ENCODE data around the gene CABP4. TPM values are rescaled to one million over a fixed set of nuclear protein-coding genes. Genes with fewer than 3 reads are reported as not detected.

The CABP4 gene
- total RNA-seq, 1 donor from 2014 or later = 0.98 TPM

GRCh38 chr11:67502328-67502979 lies 47.3 kb downstream of the CABP4 start:
- H3K36me3 ChIP-seq = peaks cover 0 to 13% of the 10 kb centered on the region in 2 donors
- no peaks in the 10 kb centered on the region for H3K9me3 ChIP-seq
- no peak overlapping the region for H3K27ac ChIP-seq
- peaks cover 31% of the 10 kb centered on the region for H3K4me1 ChIP-seq
- intact Hi-C loops (cut with DNase I) = loop anchor here (10.0 kb wide), 1 partner anchor 148 kb away; the partner anchor contains the start of gene POLD4
- H3K27me3 ChIP-seq = no peaks in the 10 kb centered on the region
- TF ChIP-seq POLR2AphosphoS5 (IDR thresholded peaks at IDR 0.05; ENCODE audit: insufficient read depth in 1 of 2, low read depth in 1 of 2) (no peak), POLR2A (IDR thresholded peaks at IDR 0.05) (no peak)
- TF ChIP-seq, protein P1, sequence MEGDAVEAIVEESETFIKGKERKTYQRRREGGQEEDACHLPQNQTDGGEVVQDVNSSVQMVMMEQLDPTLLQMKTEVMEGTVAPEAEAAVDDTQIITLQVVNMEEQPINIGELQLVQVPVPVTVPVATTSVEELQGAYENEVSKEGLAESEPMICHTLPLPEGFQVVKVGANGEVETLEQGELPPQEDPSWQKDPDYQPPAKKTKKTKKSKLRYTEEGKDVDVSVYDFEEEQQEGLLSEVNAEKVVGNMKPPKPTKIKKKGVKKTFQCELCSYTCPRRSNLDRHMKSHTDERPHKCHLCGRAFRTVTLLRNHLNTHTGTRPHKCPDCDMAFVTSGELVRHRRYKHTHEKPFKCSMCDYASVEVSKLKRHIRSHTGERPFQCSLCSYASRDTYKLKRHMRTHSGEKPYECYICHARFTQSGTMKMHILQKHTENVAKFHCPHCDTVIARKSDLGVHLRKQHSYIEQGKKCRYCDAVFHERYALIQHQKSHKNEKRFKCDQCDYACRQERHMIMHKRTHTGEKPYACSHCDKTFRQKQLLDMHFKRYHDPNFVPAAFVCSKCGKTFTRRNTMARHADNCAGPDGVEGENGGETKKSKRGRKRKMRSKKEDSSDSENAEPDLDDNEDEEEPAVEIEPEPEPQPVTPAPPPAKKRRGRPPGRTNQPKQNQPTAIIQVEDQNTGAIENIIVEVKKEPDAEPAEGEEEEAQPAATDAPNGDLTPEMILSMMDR (IDR thresholded peaks at IDR 0.05) = no peak
- no peak overlapping the region for H3K4me3 ChIP-seq
- DNase-seq (ENCODE audit: extremely low spot score in 2 of 2) = no peak

DNA sequence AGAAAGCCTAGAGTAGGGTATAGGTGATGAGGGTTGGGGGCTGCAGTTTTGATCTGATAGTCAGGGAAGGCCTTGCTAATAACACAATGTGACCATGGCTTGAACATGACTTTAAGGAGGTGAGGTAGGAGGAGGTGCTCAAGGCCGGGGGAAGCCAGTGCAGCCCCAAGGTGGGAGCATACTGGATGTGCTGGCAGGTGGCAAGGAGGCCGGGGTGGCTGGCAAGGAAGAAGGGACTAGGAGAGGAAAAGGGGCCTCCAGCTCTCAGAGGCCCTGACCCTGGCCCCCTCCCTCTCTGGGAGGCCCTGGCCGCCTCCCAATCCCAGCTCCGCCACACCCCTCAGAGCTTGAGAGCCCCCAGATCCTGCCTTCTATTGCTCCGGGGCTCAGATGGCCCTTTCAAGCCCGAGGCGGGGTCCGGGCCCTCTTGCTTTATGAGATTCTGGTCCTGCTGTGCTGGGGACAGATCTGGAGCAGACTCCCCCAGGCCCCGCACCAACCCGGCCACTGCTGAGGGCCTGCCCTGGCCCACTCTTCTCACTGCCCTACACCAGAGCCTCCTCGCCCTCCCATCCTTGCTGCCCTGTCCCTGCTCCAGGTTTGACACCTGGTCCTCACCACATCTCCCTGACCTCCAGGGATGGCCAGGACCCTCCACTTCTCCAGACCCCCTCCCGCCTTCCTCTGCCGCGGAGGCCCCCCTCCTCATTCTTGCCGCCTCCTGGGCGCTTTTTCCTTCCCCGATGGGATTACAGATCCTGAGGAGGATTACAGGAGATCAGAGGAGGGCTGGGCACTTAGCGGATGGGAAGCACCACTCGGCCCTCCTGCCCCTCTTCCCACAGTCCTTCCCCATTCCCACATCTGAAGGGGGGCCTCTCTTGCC lies 48.2 kb downstream of the CABP4 start:
- no peak overlapping the region for H3K27ac ChIP-seq
- TF ChIP-seq, protein P1 (IDR thresholded peaks at IDR 0.05) = no peak
- TF ChIP-seq POLR2A (IDR thresholded peaks at IDR 0.05) = no peak
- no peak for TF ChIP-seq POLR2AphosphoS5 (IDR thresholded peaks at IDR 0.05; ENCODE audit: insufficient read depth in 1 of 2, low read depth in 1 of 2)
- H3K4me1 ChIP-seq = peaks cover 34% of the 10 kb centered on the region
- H3K9me3 ChIP-seq = no peaks in the 10 kb centered on the region
- peak overlapping the region; percentile 57 to 72 for H3K4me3 ChIP-seq
- intact Hi-C loops (cut with DNase I) = loop anchor here (10.0 kb wide), 1 partner anchor 149 kb away; the partner anchor contains the start of gene POLD4
- H3K36me3 ChIP-seq = peaks cover 0 to 7% of the 10 kb centered on the region in 2 donors
- no peak for DNase-seq (ENCODE audit: extremely low spot score in 2 of 2)
- no peaks in the 10 kb centered on the region for H3K27me3 ChIP-seq

- TF ChIP-seq POLR2A (IDR thresholded peaks at IDR 0.05) = no peak
- TF ChIP-seq POLR2AphosphoS5 (IDR thresholded peaks at IDR 0.05; ENCODE audit: insufficient read depth in 1 of 2, low read depth in 1 of 2) = peak in 1 of 2 donors; percentile 24
- Histone ChIP-seq H3K4me3 (peak overlapping the region; percentile 57 to 72), H3K4me1 (peaks cover 38% of the 10 kb centered on the region), H3K27ac (peak overlapping the region; percentile 94), H3K27me3 (no peaks in the 10 kb centered on the region), H3K36me3 (peaks cover 0 to 7% of the 10 kb centered on the region in 2 donors), H3K9me3 (no peaks in the 10 kb centered on the region)
- intact Hi-C loops (cut with DNase I) = loop anchor here (10.0 kb wide), 1 partner anchor 149 kb away; the partner anchor contains the start of gene POLD4
- no peak for DNase-seq (ENCODE audit: extremely low spot score in 2 of 2)
These were observed 49.1 kb downstream of the CABP4 start for GRCh38 chr11:67504005-67504949.

GRCh38 chr11:67504950-67505581 lies 49.9 kb downstream of the CABP4 start, which contains the start of gene PITPNM1:
Gene PITPNM1 (minus strand): TSS chr11:67505363. CDS start chr11:67504180, 1,183 bp downstream.
- peak within 1 kb of the TSS; percentile 57 to 72 for H3K4me3 ChIP-seq
- TF ChIP-seq POLR2AphosphoS5 (IDR thresholded peaks at IDR 0.05; ENCODE audit: insufficient read depth in 1 of 2, low read depth in 1 of 2) = no peak
- TF ChIP-seq POLR2A (IDR thresholded peaks at IDR 0.05) = peak in 1 of 2 donors; percentile 27
- TF ChIP-seq, protein P1 (IDR thresholded peaks at IDR 0.05) = no peak
- intact Hi-C loops (cut with DNase I) = loop anchor here (1.0 to 10.0 kb wide), 3 partner anchors 58 to 150 kb away; partner anchors contain the start of gene POLD4
- no peak for DNase-seq (ENCODE audit: extremely low spot score in 2 of 2)
- peaks cover 38% of the 10 kb centered on the region for H3K4me1 ChIP-seq
- H3K36me3 ChIP-seq = peaks cover 0 to 7% of the 10 kb centered on the region in 2 donors
- no peaks in the 10 kb centered on the region for H3K27me3 ChIP-seq
- peak within 1 kb of the TSS; percentile 94 for H3K27ac ChIP-seq
- no peaks in the 10 kb centered on the region for H3K9me3 ChIP-seq
